Measurements from ENCODE around the gene RTTN. TPM values are rescaled to one million over a fixed set of nuclear protein-coding genes. Genes with fewer than 3 reads are reported as not detected.

Gene RTTN
- total and polyA plus RNA-seq, 4 donors, result 1.1 to 14.3 (median 8.8) TPM

DNA sequence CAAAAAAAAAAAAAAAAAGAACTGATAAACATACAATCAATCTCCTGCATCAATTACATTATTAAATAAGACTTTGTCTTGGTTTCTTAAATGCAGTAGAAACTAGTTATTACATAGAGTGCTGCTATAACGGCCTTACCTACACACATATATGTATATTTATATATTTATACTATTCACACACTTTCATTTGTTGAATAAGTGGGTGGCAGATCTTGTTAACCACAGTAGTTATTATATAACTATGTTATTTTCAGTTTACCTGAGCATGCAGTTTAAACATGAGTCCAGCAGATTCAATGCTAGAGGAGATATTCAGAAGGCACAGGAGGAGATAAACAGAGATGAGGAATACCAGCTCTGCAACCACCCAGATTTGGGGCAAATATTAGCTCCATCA lies 176.3 kb downstream of the RTTN start:
- no peak overlapping the region for H3K9ac ChIP-seq (ENCODE audit: low read depth in 1 of 2, low read length in 2 of 2)
- no peak for TF ChIP-seq FOXA2 (IDR thresholded peaks at IDR 0.05)
- no peak for TF ChIP-seq SP1 (IDR thresholded peaks at IDR 0.05)
- no peak for TF ChIP-seq HNF4G (IDR thresholded peaks at IDR 0.05)
- TF ChIP-seq, protein P1, sequence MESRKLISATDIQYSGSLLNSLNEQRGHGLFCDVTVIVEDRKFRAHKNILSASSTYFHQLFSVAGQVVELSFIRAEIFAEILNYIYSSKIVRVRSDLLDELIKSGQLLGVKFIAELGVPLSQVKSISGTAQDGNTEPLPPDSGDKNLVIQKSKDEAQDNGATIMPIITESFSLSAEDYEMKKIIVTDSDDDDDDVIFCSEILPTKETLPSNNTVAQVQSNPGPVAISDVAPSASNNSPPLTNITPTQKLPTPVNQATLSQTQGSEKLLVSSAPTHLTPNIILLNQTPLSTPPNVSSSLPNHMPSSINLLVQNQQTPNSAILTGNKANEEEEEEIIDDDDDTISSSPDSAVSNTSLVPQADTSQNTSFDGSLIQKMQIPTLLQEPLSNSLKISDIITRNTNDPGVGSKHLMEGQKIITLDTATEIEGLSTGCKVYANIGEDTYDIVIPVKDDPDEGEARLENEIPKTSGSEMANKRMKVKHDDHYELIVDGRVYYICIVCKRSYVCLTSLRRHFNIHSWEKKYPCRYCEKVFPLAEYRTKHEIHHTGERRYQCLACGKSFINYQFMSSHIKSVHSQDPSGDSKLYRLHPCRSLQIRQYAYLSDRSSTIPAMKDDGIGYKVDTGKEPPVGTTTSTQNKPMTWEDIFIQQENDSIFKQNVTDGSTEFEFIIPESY (IDR thresholded peaks at IDR 0.05), result no peak
- no peak for TF ChIP-seq RAD21 (IDR thresholded peaks at IDR 0.05)
- TF ChIP-seq, protein P2, sequence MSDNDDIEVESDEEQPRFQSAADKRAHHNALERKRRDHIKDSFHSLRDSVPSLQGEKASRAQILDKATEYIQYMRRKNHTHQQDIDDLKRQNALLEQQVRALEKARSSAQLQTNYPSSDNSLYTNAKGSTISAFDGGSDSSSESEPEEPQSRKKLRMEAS (IDR thresholded peaks at IDR 0.05), result no peak
- TF ChIP-seq YY1 (IDR thresholded peaks at IDR 0.05), result no peak
- TF ChIP-seq NR2F2 (IDR thresholded peaks at IDR 0.05), result no peak
- H3K36me3 ChIP-seq (ENCODE audit: control insufficient read depth in 4 of 4, insufficient read depth in 3 of 4, low read depth in 1 of 4, low read length in 3 of 4), result peaks cover 0 to 42% (median 17%) of the 10 kb centered on the region in 4 donors
- H3K4me3 ChIP-seq (ENCODE audit: low read depth in 1 of 3, low read length in 3 of 3), result no peak overlapping the region
- no peak for DNase-seq (ENCODE audit: low spot score)
- H3K4me1 ChIP-seq (ENCODE audit: control insufficient read depth in 4 of 4, insufficient read depth in 4 of 4, low read length in 3 of 4), result no peaks in the 10 kb centered on the region
- no peak overlapping the region for H3K27ac ChIP-seq (ENCODE audit: low read depth in 1 of 2, low read length in 2 of 2)
- WGBS, result 94% methylated on average over 1 of the region's 1 CpG
- H3K9me3 ChIP-seq (ENCODE audit: control insufficient read depth in 4 of 4, low read length in 3 of 4), result no peaks in the 10 kb centered on the region
- H3K27me3 ChIP-seq (ENCODE audit: control insufficient read depth in 4 of 4, insufficient read depth in 4 of 4, low read length in 3 of 4), result no peaks in the 10 kb centered on the region

DNA sequence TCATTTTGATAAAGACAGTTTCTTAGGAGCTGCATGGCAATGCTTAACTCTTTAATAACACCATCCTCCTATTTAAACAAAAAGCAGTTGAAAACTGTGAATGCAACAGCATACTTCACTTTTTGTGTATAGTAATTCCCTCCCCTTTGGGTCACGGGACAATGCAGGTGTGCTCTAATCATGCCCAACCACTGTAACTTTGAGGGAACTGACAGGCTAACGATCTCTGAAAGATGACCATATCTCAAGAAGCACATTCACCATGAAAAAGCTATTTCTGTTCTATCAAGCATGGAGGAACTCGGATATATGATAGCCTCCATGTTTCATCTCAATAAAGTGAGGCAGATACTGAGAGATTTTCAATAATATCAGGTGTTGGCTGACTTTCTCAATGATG lies 176.8 kb downstream of the RTTN start:
- DNase-seq (ENCODE audit: low spot score), result no peak
- no peaks in the 10 kb centered on the region for H3K4me1 ChIP-seq (ENCODE audit: control insufficient read depth in 4 of 4, insufficient read depth in 4 of 4, low read length in 3 of 4)
- WGBS, result 97% methylated on average over 3 of the region's 3 CpGs
- no peak overlapping the region for H3K27ac ChIP-seq (ENCODE audit: low read depth in 1 of 2, low read length in 2 of 2)
- TF ChIP-seq YY1 (IDR thresholded peaks at IDR 0.05) (no peak), TAF1 (conservative IDR thresholded peaks at IDR 0.05) (no peak), EGR1 (IDR thresholded peaks at IDR 0.05; ENCODE audit: low read depth in 2 of 2) (no peak), HNF4A (conservative IDR thresholded peaks at IDR 0.05) (no peak), NR2F2 (IDR thresholded peaks at IDR 0.05) (no peak), FOXA2 (IDR thresholded peaks at IDR 0.05) (no peak), SP1 (IDR thresholded peaks at IDR 0.05) (no peak), RAD21 (IDR thresholded peaks at IDR 0.05) (no peak), HNF4G (IDR thresholded peaks at IDR 0.05) (no peak), FOXA1 (IDR thresholded peaks at IDR 0.05) (no peak), GABPA (IDR thresholded peaks at IDR 0.05 in 1 of 2, conservative IDR thresholded peaks at IDR 0.05 in 1 of 2) (no peak), RXRA (IDR thresholded peaks at IDR 0.05) (no peak)
- TF ChIP-seq, protein P3, sequence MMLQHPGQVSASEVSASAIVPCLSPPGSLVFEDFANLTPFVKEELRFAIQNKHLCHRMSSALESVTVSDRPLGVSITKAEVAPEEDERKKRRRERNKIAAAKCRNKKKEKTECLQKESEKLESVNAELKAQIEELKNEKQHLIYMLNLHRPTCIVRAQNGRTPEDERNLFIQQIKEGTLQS (IDR thresholded peaks at IDR 0.05), result no peak
- TF ChIP-seq, protein P2 (IDR thresholded peaks at IDR 0.05), result no peak
- TF ChIP-seq, protein P1 (IDR thresholded peaks at IDR 0.05), result no peak
- TF ChIP-seq, protein P4, sequence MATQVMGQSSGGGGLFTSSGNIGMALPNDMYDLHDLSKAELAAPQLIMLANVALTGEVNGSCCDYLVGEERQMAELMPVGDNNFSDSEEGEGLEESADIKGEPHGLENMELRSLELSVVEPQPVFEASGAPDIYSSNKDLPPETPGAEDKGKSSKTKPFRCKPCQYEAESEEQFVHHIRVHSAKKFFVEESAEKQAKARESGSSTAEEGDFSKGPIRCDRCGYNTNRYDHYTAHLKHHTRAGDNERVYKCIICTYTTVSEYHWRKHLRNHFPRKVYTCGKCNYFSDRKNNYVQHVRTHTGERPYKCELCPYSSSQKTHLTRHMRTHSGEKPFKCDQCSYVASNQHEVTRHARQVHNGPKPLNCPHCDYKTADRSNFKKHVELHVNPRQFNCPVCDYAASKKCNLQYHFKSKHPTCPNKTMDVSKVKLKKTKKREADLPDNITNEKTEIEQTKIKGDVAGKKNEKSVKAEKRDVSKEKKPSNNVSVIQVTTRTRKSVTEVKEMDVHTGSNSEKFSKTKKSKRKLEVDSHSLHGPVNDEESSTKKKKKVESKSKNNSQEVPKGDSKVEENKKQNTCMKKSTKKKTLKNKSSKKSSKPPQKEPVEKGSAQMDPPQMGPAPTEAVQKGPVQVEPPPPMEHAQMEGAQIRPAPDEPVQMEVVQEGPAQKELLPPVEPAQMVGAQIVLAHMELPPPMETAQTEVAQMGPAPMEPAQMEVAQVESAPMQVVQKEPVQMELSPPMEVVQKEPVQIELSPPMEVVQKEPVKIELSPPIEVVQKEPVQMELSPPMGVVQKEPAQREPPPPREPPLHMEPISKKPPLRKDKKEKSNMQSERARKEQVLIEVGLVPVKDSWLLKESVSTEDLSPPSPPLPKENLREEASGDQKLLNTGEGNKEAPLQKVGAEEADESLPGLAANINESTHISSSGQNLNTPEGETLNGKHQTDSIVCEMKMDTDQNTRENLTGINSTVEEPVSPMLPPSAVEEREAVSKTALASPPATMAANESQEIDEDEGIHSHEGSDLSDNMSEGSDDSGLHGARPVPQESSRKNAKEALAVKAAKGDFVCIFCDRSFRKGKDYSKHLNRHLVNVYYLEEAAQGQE (IDR thresholded peaks at IDR 0.05), result no peak
- TF ChIP-seq, protein P5, sequence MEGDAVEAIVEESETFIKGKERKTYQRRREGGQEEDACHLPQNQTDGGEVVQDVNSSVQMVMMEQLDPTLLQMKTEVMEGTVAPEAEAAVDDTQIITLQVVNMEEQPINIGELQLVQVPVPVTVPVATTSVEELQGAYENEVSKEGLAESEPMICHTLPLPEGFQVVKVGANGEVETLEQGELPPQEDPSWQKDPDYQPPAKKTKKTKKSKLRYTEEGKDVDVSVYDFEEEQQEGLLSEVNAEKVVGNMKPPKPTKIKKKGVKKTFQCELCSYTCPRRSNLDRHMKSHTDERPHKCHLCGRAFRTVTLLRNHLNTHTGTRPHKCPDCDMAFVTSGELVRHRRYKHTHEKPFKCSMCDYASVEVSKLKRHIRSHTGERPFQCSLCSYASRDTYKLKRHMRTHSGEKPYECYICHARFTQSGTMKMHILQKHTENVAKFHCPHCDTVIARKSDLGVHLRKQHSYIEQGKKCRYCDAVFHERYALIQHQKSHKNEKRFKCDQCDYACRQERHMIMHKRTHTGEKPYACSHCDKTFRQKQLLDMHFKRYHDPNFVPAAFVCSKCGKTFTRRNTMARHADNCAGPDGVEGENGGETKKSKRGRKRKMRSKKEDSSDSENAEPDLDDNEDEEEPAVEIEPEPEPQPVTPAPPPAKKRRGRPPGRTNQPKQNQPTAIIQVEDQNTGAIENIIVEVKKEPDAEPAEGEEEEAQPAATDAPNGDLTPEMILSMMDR (IDR thresholded peaks at IDR 0.05; ENCODE audit: low read depth, low read length, missing input control), result no peak
- no peaks in the 10 kb centered on the region for H3K27me3 ChIP-seq (ENCODE audit: control insufficient read depth in 4 of 4, insufficient read depth in 4 of 4, low read length in 3 of 4)
- H3K9me3 ChIP-seq (ENCODE audit: control insufficient read depth in 4 of 4, low read length in 3 of 4), result no peaks in the 10 kb centered on the region
- H3K4me3 ChIP-seq (ENCODE audit: low read depth in 1 of 3, low read length in 3 of 3), result no peak overlapping the region
- H3K36me3 ChIP-seq (ENCODE audit: control insufficient read depth in 4 of 4, insufficient read depth in 3 of 4, low read depth in 1 of 4, low read length in 3 of 4), result peaks cover 1 to 45% (median 19%) of the 10 kb centered on the region in 4 donors
- H3K9ac ChIP-seq (ENCODE audit: low read depth in 1 of 2, low read length in 2 of 2), result no peak overlapping the region
